Endothelial cell of umbilical vein (primary cell): Measurements from ENCODE around the gene KCNB1. TPM values are rescaled to one million over a fixed set of nuclear protein-coding genes. Genes with fewer than 3 reads are reported as not detected.

Experiments used
- BruUV-seq: library from RNA; stranded (reverse); fragments of 400-500 nt; replicated peaks from 2 replicates; lab custom pipeline; 2021; lab: Mats Ljungman, UMichigan
- CTCF ChIA-PET: fragments of 300-600, 350-600 bp; sonication (Branson Sonifier 250); formaldehyde crosslinking; loops from one replicate; lab custom pipeline; 2021; ENCODE audit warnings: antibody characterized with exemption, inconsistent platforms; lab: Charles Lee
- POLR2A ChIA-PET: fragments of 300-600, 350-600 bp; sonication (Branson Sonifier 250); formaldehyde crosslinking; loops from one replicate; lab custom pipeline; 2021; ENCODE audit warnings: antibody characterized with exemption, inconsistent platforms; lab: Charles Lee
- DNase-seq: peaks from one replicate; pipeline ENCODE4 v3.0.0-alpha.2; 2011; ENCODE audit warnings: low read depth, low spot score
- FAIRE-seq: peaks from 2 replicates; lab custom pipeline; 2011; peaks lifted over from hg19 to GRCh38; lab: Jason Lieb, UNC
- H2AFZ ChIP-seq: 2 replicates; pipeline ENCODE4 v1.6.0; 2012; ENCODE audit warnings: low read depth, low read length, control low read depth, inconsistent platforms
- H3K27ac ChIP-seq: 2 replicates; pipeline ENCODE4 v1.5.1; 2011; ENCODE audit warnings: low read depth, mild to moderate bottlenecking, control low read depth, low read length, moderate library complexity; ENCODE audit not compliant: insufficient read depth
- H3K27me3 ChIP-seq, 2 experiments: 2 replicates each; pipeline versions ENCODE4 v1.6.0 to v1.6.1; 2011; ENCODE audit warnings: low read length in 2 of 2, mixed read lengths in 1 of 2; ENCODE audit not compliant: control insufficient read depth in 2 of 2, insufficient read depth in 2 of 2
- H3K36me3 ChIP-seq, 2 experiments: 2 replicates in 1 of 2; 3 replicates in 1 of 2; pipeline ENCODE4 v1.5.1; 2011; ENCODE audit warnings: low read length in 2 of 2, mild to moderate bottlenecking in 1 of 2, moderate library complexity in 1 of 2; ENCODE audit not compliant: control insufficient read depth in 2 of 2, insufficient read depth in 2 of 2; ENCODE audit errors: extremely low read depth in 1 of 2
- H3K4me1 ChIP-seq: 3 replicates; pipeline ENCODE4 v1.5.1; 2011; ENCODE audit warnings: mild to moderate bottlenecking, low read length; ENCODE audit not compliant: control insufficient read depth, insufficient read depth; ENCODE audit errors: extremely low read depth
- H3K4me2 ChIP-seq: 2 replicates; pipeline ENCODE4 v1.6.1; 2011; ENCODE audit warnings: low read length, control low read depth, mixed read lengths; ENCODE audit not compliant: insufficient read depth
- H3K4me3 ChIP-seq, 3 experiments: fragments of 200-600 bp in 1 of 3; sonication (generic), shearing (Covaris generic) in 1 of 3; replicated peaks in 1 of 3; 2 replicates each; pipeline ENCODE4 v1.5.1; 2011 to 2016; ENCODE audit warnings: control low read depth in 3 of 3, low read length in 3 of 3, mild to moderate bottlenecking in 2 of 3, inconsistent platforms in 1 of 3, low read depth in 1 of 3, moderate library complexity in 1 of 3; ENCODE audit not compliant: insufficient read depth in 1 of 3
- H3K79me2 ChIP-seq: 2 replicates; pipeline ENCODE4 v1.6.0; 2012; ENCODE audit warnings: low read length, inconsistent platforms; ENCODE audit not compliant: control insufficient read depth, insufficient read depth
- H3K9ac ChIP-seq: replicated peaks from 2 replicates; pipeline ENCODE3; 2011; ENCODE audit warnings: low read length, control low read depth; ENCODE audit not compliant: insufficient read depth; ENCODE audit errors: extremely low read depth
- H3K9me1 ChIP-seq: replicated peaks from 3 replicates; pipeline ENCODE4 v1.6.0; 2011; ENCODE audit warnings: mild to moderate bottlenecking, low read length; ENCODE audit not compliant: control insufficient read depth, insufficient read depth; ENCODE audit errors: extremely low read depth
- H3K9me3 ChIP-seq: replicated peaks from 2 replicates; pipeline ENCODE4 v1.5.1; 2012; ENCODE audit warnings: low read length, inconsistent platforms; ENCODE audit not compliant: control insufficient read depth, insufficient read depth
- H4K20me1 ChIP-seq: replicated peaks from 2 replicates; pipeline ENCODE3; 2011; ENCODE audit warnings: mild to moderate bottlenecking, low read length; ENCODE audit not compliant: control insufficient read depth, insufficient read depth; ENCODE audit errors: extremely low read depth
- CTCF ChIP-seq, 2 donors: IDR thresholded peaks; 1 replicate in 1 of 2; 2 replicates in 1 of 2; pipeline ENCODE4 v1.5.1; 2011; ENCODE audit warnings: low read length in 2 of 2, mild to moderate bottlenecking in 2 of 2, moderate library complexity in 2 of 2, control low read depth in 1 of 2, inconsistent platforms in 1 of 2, low read depth in 1 of 2; ENCODE audit not compliant: insufficient read depth in 1 of 2; ENCODE audit errors: extremely low read depth in 1 of 2
- EZH2 ChIP-seq: IDR thresholded peaks from 2 replicates; pipeline ENCODE4 v1.6.1; 2012; ENCODE audit warnings: borderline replicate concordance, low read depth, mild to moderate bottlenecking, moderate library complexity, low read length, inconsistent platforms; ENCODE audit not compliant: severe bottlenecking
- FOS ChIP-seq: IDR thresholded peaks from 2 replicates; pipeline ENCODE4 v1.6.1; 2011; ENCODE audit warnings: mild to moderate bottlenecking, low read length, moderate library complexity, borderline replicate concordance; ENCODE audit not compliant: insufficient read depth
- GATA2 ChIP-seq: IDR thresholded peaks from 2 replicates; pipeline ENCODE4 v1.7.0; 2011; ENCODE audit warnings: low read depth, mild to moderate bottlenecking, moderate library complexity, mixed read lengths, low read length; ENCODE audit not compliant: insufficient read length, insufficient read depth
- JUN ChIP-seq: IDR thresholded peaks from 2 replicates; pipeline ENCODE4 v1.6.1; 2011; ENCODE audit warnings: borderline replicate concordance, low read depth; ENCODE audit not compliant: insufficient read length, insufficient read depth
- MAX ChIP-seq: IDR thresholded peaks from 2 replicates; pipeline ENCODE4 v1.6.1; 2011; ENCODE audit not compliant: insufficient read depth, insufficient read length
- MYC ChIP-seq: IDR thresholded peaks from one replicate; pipeline ENCODE4 v1.6.1; 2011; ENCODE audit warnings: mild to moderate bottlenecking, low read depth, low read length
- POLR2A ChIP-seq: IDR thresholded peaks from 2 replicates; pipeline ENCODE4 v1.6.1; 2012; ENCODE audit warnings: low read depth, mild to moderate bottlenecking, control low read depth, low read length
- POLR2AphosphoS5 ChIP-seq: IDR thresholded peaks from 2 replicates; pipeline ENCODE4 v1.6.1; 2012; ENCODE audit warnings: low read depth, mild to moderate bottlenecking, control low read depth, low read length, moderate library complexity; ENCODE audit not compliant: insufficient read depth
- dilution Hi-C: fragments of 300-500 bp; cut with MboI; formaldehyde crosslinking; loops from one replicate; pipeline ENCODE4 v1.15.0; 2019; ENCODE audit warnings: low sequenced_read_pairs; ENCODE audit not compliant: extremely low pct_ligation_motif_present
- intact Hi-C: fragments of 100-400 bp; cut with micrococcal nuclease; formaldehyde crosslinking; loops from one replicate; pipeline ENCODE4 v1.10.0; 2022
- polyA plus RNA-seq, 4 experiments: library from polyadenylated mRNA; depleted of rRNA in 3 of 4; stranded (reverse) in 3 of 4; unstranded in 1 of 4; fragments of >200 nt; gene quantifications; 2 replicates each; pipeline versions ENCODE4 v1.2.1 to v1.2.3, GENCODE V29; 2011 to 2012; ENCODE audit warnings: missing spikeins in 1 of 4
- total RNA-seq: library from RNA; stranded (reverse); gene quantifications from 2 replicates; pipeline ENCODE4 v1.2.3, GENCODE V29; 2021

Gene KCNB1
- total and polyA plus RNA-seq, 2 donors (not counting 3 experiments of a cell fraction or from before 2014, with no cell fraction given): not detected

DNA sequence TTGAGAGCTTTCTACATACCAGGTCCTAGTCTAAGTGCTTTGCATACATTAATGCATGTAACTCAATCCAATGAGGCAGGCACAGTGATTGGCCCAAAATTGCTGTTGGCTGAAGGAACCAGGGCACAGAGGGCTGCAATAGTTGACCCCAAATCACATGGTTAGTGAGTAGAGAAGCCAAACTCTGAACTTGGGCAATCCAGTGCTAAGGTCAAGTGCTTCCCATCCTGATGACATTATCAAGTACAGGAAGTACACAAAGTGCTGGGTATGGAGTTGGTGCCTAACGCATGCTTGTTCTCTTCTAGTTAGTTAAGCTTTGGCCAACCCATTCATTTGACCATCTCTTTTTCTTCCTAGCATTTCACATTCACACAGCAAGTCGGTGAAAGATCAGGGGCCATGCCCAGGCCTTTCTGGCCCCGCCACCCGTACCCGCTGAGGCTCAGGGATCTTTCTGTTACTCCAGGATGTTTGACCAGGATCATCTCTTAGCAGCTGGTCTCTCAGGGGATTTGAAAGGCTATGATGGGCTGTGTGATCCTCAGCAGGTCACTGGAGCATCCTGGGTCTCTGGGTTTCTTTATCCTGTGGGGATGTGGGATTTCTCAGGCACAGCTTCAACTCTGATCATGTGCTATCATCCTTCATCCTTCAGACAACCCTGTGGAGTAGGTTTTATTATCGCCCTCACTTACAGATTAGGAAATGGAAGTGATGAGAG is 7.0 kb downstream of the KCNB1 start:
- CTCF ChIA-PET: interaction anchor here (0.9 to 2.0 kb wide), 6 partner anchors 9 to 114 kb away, joined by 3 to 12 read pairs (median 4); no protein-coding TSS in a partner anchor
- no peak for DNase-seq
- no peak overlapping the region for H2AFZ ChIP-seq
- TF ChIP-seq FOS (no peak), CTCF (IDR thresholded peaks at IDR 0.05; ENCODE audit: extremely low read depth in 1 of 2, insufficient read depth in 1 of 2, low read depth in 1 of 2, low read length in 2 of 2) (no peak)
- no peaks in the 10 kb centered on the region for H3K79me2 ChIP-seq
- H3K27ac ChIP-seq: no peak overlapping the region
- intact Hi-C loops (no loop called here), dilution Hi-C loops (no loop called here)
- H3K4me3 ChIP-seq: no peak overlapping the region
- no peaks in the 10 kb centered on the region for H3K9me3 ChIP-seq
- H3K4me1 ChIP-seq: no peaks in the 10 kb centered on the region
- BruUV-seq: no TSS peak
- H3K36me3 ChIP-seq: no peaks in the 10 kb centered on the region
- H3K27me3 ChIP-seq: peaks cover 9 to 13% of the 10 kb centered on the region in 2 experiments
- POLR2A ChIA-PET: interaction anchor here (0.9 kb wide), 1 partner anchor 26 kb away, joined by 3 read pairs; no protein-coding TSS in a partner anchor
- H4K20me1 ChIP-seq: no peaks in the 10 kb centered on the region
- H3K9ac ChIP-seq: no peak overlapping the region
- no peak overlapping the region for H3K4me2 ChIP-seq
- no peaks in the 10 kb centered on the region for H3K9me1 ChIP-seq
- FAIRE-seq: no peak

GRCh38 chr20:49471397-49471796 is 11.1 kb downstream of the KCNB1 start:
- Histone ChIP-seq H3K9me3 (no peaks in the 10 kb centered on the region), H3K9ac (no peak overlapping the region), H2AFZ (no peak overlapping the region), H3K27me3 (peaks cover 7 to 22% of the 10 kb centered on the region in 2 experiments), H4K20me1 (no peaks in the 10 kb centered on the region), H3K4me3 (no peak overlapping the region), H3K4me1 (no peaks in the 10 kb centered on the region), H3K79me2 (no peaks in the 10 kb centered on the region), H3K9me1 (no peaks in the 10 kb centered on the region), H3K4me2 (no peak overlapping the region), H3K27ac (no peak overlapping the region), H3K36me3 (no peaks in the 10 kb centered on the region)
- dilution Hi-C loops (no loop called here), intact Hi-C loops (no loop called here)
- FAIRE-seq (no peak), DNase-seq (no peak)
- CTCF ChIA-PET: interaction anchor here (1.1 kb wide), 1 partner anchor 13 kb away, joined by 4 read pairs; no protein-coding TSS in a partner anchor
- BruUV-seq: no TSS peak
- POLR2A ChIA-PET: no interaction called here
- no peak for TF ChIP-seq FOS
- no peak for TF ChIP-seq MYC
- no peak for TF ChIP-seq MAX
- no peak for TF ChIP-seq EZH2
- TF ChIP-seq POLR2A: no peak
- no peak for TF ChIP-seq POLR2AphosphoS5
- TF ChIP-seq JUN: no peak
- no peak for TF ChIP-seq CTCF (IDR thresholded peaks at IDR 0.05; ENCODE audit: extremely low read depth in 1 of 2, insufficient read depth in 1 of 2, low read depth in 1 of 2, low read length in 2 of 2)
- no peak for TF ChIP-seq GATA2
